HG03378 (cell line): ENCODE results near the gene SORBS2.

Experiments used
- ATAC-seq: cut with Tn5 transposase; IDR thresholded peaks from one replicate; pipeline ENCODE4 v1.9.1; 2021; ENCODE audit warnings: mild to moderate bottlenecking, moderate library complexity; ENCODE audit not compliant: unreplicated experiment

The SORBS2 gene

DNA sequence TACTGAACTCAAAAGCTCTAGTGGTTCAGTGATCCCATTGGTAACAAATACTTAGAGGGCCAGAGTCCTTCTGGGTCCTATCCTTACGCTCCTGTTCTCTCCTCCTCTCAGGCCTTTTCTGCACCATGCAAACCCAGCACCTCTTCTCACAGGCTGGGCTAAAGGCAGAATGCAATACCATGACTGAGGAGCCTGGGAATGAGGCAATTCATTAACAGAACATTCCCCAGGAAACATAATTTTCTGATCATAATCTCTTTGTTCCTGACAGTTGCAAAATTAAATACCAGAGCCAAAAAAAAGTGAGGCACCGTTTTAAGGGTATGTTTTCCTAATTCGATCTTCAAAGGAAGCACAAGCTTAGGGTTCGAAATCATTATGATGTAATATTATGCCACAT is 9.0 kb downstream of the SORBS2 start:
- ATAC-seq = no peak

GRCh38 chr4:185801471-185801870 is 10.5 kb downstream of the SORBS2 start:
- no peak for ATAC-seq

DNA sequence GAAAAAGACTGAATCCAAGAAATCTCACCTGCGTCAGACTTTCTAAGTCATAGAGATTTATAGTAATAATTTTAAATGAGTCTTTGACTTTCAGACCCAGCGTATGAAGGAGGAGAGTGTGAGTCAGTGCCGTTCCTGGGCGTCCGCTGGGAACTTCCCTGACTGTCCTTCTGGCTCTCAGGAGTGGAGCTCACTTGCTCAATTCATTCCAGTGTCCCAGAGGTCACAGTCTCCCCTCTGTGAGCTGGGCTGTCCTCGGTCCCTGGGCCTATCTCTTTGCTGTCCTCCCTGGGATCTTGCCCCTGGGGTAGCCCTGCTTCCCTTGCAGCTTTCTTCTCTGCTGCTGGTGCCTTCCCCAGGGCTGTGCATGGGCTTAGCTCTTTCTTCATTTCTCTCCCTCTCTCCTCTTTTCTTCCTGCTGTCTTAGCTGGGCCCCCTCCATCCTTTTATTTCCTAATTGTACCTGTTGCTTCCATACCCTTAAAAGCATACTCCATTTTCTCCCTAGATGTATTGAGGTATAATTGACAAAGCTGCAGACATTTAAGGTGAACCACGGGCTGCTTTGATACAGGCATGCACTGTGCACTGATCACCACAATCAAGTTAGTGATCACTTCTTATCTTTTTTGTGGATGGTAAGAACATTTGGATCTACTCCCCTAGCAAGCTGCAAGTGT is 11.6 kb downstream of the SORBS2 start:
- no peak for ATAC-seq

DNA sequence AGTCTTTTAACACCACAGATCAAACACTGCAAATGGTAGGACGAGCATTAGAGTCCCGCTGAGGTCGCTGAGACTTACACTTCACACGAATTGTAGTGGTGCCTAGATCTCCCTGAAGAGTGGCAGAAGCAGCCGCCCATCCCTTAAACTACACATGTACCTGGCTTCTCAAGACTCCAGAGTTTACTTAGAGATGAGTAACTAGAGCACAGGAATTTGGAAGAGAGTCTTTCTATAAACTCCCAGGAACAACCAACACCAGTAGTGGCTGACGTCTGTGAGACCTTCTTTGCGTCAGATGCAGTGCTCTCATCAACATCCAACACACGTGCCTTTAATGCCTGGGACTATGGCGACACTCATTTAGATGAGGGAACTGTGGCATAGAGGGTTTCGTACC is 12.6 kb downstream of the SORBS2 start:
- ATAC-seq = no peak

DNA sequence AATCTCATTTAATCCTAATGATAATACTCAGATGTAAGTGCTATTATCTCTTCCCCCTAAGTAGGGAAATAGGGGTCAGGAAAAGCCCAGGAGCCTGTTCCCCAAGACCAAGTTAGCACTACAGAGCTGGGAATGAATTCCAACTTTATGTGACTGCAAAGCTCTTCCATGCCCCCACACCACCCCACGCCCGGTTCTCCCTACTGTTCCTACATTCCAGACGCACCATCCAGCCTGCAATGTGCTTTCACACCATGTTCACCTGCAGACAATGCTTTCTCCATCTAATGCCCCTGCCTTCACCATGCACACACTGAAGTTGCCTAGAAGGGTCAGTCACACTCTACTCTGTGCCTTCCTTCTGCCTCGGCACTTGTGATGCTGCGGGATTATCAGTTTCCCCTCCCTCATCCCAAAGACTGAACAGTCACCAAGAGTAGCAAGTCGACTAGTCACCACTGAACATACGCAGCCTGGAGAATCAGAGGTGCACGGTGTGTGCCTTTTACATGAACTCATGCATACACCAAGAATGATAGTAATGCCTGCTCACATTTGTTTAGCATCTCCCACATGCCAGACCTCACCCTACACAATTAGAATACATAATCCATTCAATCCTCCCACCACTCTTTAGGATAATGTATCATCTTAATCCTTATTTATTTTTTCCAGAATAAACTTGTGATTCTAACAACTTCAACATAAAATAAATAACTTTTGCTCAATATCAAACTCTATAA is 14.2 kb downstream of the SORBS2 start:
- ATAC-seq = no peak

GRCh38 chr4:185797018-185797417 is 15.0 kb downstream of the SORBS2 start:
- no peak for ATAC-seq

DNA sequence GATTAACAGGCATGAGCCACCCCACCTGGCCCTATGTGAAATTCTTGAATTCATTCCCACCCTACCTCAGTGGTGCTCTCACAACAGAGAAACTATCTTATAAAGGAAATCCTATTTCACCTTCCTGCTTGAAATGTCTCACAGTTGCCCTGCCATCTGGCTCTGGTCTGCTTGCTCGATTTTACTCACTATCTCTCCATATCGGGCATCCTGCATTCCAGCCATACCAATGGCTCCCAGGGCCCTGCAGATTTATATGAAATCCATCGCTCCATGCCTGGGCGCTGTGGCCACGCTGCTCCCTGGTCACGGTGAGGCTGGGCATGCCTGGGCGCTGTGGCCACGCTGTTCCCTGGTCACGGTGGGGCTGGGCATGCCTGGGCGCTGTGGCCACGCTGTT is 15.8 kb downstream of the SORBS2 start:
- ATAC-seq = no peak

DNA sequence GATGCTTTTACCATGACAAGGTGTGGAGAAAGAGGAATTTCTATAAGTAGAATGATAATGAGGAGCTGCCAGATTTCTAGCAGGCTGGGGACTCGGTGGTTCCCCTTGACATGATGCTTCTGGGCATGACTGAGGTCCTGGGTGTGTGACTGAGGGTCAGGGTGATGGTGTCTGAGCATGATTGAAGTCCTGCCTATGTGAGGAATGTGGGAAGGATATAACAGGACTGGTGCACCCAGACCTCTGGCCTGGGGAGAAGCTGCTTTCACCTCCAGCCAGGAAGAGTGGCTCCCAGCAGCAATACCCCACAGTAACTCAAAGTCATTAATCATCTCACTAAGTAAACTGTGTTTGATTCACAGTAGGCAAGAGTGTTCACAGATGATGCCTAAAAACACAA is 17.4 kb downstream of the SORBS2 start:
- ATAC-seq = no peak

DNA sequence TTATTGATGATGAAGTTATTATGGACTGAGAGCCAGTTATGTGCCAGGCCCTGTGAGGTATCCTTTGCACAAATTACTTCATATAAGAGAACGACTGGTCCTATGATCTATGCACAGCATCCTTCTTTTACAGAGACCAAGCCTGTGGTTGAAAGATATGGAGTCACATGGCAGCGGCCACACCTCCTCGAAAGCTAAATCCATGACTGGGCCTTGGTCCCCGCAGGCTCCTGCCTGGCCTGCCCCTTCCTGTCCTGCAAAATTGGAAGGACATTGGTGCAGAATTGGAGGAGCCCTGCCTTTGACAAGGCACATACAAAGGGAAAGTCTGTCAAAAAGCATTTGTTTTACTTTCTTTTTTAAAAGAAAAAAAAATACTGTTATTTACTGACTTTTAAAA is 18.3 kb downstream of the SORBS2 start:
- no peak for ATAC-seq

DNA sequence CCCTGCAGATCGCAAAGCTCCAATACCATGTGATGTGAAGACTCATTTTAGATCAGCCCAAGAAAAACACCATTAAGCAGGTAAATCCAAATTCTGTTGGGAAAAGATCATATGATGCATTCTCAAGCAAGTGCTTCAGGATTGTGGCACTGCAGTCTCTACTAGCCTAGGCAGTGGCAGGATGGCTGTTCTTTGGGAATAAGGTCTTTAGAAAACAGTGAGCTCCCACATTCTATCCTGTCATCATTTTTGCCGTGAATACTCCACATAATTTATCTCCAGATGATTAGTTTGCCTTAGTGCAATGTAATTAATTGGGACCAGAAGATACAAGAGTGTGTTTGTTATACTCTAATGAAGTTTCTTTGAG is 18.9 kb downstream of the SORBS2 start:
- no peak for ATAC-seq

GRCh38 chr4:185792384-185793115 is 19.4 kb downstream of the SORBS2 start:
- ATAC-seq = no peak

GRCh38 chr4:185787926-185788679 is 23.9 kb downstream of the SORBS2 start:
- no peak for ATAC-seq

- ATAC-seq = no peak
These were observed 25.6 kb downstream of the SORBS2 start for GRCh38 chr4:185786422-185786821.

DNA sequence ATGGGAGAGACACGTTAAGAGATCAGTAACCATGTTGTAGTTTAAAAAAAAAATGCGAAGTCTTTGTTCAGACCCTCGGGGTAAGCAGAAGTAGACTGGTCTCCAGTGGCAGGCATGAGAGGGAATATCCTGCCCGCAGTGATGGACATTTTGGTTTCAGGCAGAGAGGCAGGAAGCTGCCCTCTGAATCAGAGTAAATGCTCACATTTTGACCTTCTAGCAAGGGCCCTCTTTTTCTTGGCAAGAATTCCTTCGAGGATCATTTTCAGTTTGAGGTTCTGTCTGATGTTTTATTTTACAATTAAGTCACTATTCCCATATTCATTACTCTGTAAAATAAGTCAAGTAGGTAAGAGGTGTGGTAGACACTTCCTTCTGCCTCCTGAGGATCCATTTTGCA is 28.4 kb downstream of the SORBS2 start:
- ATAC-seq = no peak

DNA sequence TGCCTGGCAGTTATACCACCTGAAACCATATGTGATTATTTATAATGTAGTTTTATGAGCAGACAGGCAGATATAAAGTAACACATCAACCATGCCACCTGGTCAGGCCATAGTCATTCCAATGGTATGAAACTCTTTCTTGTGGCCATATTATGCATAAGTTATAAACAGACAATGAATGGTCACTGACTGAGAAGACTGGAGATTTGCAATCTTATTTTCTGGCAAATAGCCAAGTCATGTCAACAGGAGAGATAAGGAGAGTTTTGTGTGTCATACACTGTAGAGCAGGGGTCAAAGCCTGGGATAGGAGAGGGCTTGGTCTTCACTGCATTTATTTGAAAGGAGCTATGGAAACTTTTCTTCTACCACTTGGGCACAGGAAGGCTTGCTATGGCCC is 29.5 kb downstream of the SORBS2 start:
- no peak for ATAC-seq

DNA sequence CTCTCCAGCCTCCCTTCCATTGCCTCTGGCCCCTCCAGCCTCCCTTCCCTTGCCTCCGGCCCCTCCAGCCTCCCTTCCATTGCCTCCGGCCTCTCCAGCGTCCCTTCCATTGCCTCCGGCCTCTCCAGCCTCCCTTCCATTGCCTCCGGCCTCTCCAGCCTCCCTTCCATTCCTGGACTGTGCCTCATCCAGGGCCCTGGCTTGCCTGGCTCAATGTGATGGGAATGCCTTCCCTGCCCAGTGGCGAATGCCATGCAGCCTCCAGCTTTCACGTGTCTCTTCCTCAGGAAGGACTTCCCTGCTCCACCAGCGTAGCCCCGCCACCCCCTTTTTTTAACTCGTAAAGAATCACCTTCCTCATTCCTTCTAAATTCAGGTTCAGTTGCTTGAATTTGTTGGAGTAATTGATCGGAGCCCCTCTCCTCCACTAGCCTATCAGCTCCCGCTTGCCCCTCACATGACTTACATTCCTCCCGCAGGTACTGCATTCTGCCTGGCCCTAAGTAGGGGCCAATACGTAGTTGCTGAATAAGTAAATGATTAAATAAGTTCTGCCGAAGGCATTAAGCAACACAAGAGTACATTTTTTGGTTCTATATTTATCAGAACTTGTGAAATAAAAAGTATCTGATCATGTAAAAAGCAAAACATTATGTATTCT is 30.3 kb downstream of the SORBS2 start:
- no peak for ATAC-seq

DNA sequence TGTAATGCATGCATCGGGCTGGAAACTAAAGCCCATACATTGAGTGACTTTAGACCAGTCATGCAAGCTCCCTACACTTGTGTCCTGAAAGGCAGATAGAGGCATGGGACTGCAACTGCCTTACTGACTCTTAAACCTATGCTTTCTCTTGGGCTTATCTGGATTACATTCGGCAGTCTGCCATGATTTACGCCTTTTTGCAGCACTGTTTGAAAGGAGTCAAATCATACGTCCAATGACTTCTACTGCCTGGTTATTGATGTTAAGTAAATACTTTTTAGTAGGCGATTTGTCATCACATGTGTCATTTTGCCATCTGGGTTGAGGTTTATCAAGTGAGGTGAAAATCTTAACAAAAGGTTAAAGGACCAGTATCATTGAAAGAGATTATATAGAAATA is 31.5 kb downstream of the SORBS2 start:
- no peak for ATAC-seq

DNA sequence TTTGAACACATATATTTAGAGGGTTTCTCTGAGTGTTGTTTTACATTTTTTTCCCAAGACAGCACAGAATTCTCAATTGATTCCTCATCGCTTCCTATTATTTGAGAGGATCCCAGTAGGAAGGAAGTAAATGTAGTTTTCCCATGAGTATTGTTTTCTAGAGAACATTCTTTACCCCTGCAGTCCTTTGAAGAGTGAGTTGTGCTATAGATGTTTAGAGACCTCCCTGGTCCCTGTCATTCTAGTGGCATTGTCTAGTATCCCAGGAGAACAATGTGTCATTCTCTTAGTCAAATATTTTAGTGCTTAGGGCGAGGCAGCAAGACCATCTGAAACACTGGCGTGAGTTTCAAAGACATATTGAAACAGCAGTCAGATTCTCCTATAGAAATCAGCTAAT is 32.5 kb downstream of the SORBS2 start:
- no peak for ATAC-seq

GRCh38 chr4:185778307-185778706 is 33.7 kb downstream of the SORBS2 start:
- ATAC-seq = no peak

- no peak for ATAC-seq
These were observed 36.0 kb downstream of the SORBS2 start for GRCh38 chr4:185775792-185776555.
